OCI-LY3 (cell line): ENCODE measurements around the gene HERC3.

Experiments used
- H2AFZ ChIP-seq: fragments of 200-600, 300-600 bp; shearing (Covaris generic); 2 replicates; pipeline ENCODE4 v1.6.0; 2014; ENCODE audit warnings: antibody characterized with exemption, low read depth, low read length
- H3K27ac ChIP-seq: fragments of 200-600, 300-600 bp; sonication (generic); 2 replicates; pipeline ENCODE4 v1.5.1; 2014; ENCODE audit warnings: mild to moderate bottlenecking, low read length, moderate library complexity, mixed read lengths
- H3K27me3 ChIP-seq: fragments of 200-600, 300-600 bp; sonication (generic); 2 replicates; pipeline ENCODE4 v1.6.1; 2014; ENCODE audit warnings: low read depth, low read length, mixed read lengths
- H3K36me3 ChIP-seq: fragments of 200-600, 300-600 bp; sonication (generic); replicated peaks from 2 replicates; pipeline ENCODE3; 2014; ENCODE audit warnings: low read depth, low read length, mixed read lengths
- H3K4me1 ChIP-seq: fragments of 300-600, 200-600 bp; sonication (generic); 2 replicates; pipeline ENCODE4 v1.6.1; 2014; ENCODE audit warnings: low read length, mixed read lengths
- H3K4me2 ChIP-seq: fragments of 200-600, 300-600 bp; sonication (generic); 2 replicates; pipeline ENCODE4 v1.6.1; 2014; ENCODE audit warnings: low read length, mixed read lengths
- H3K4me3 ChIP-seq: fragments of 300-600, 200-600 bp; sonication (generic); 2 replicates; pipeline ENCODE4 v1.5.1; 2014; ENCODE audit warnings: antibody characterized with exemption, mild to moderate bottlenecking, low read length, moderate library complexity
- H3K79me2 ChIP-seq: fragments of 300-600, 200-600 bp; shearing (Covaris generic); 2 replicates; pipeline ENCODE4 v1.6.1; 2014; ENCODE audit warnings: mild to moderate bottlenecking, low read length, mixed read lengths
- H3K9ac ChIP-seq: fragments of 300-600, 200-600 bp; shearing (Covaris generic); 2 replicates; pipeline ENCODE4 v1.6.0; 2014; ENCODE audit warnings: mild to moderate bottlenecking, low read length, moderate library complexity
- H3K9me3 ChIP-seq: fragments of 200-600, 300-600 bp; shearing (Covaris generic); 2 replicates; pipeline ENCODE4 v1.6.1; 2014; ENCODE audit warnings: low read length, mixed read lengths; ENCODE audit not compliant: insufficient read depth
- H4K20me1 ChIP-seq: fragments of 200-600, 300-600 bp; sonication (generic); 2 replicates; pipeline ENCODE4 v1.6.1; 2016; ENCODE audit warnings: low read length, mixed read lengths; ENCODE audit not compliant: insufficient read depth
- EZH2phosphoT487 ChIP-seq: fragments of 200-600 bp; shearing (Covaris generic); IDR thresholded peaks from 2 replicates; pipeline ENCODE4 v1.6.1; 2018; ENCODE audit warnings: antibody characterized with exemption, mixed run types, low read depth
- TF ChIP-seq, protein P1 (sequence below): fragments of 200-600, 300-600 bp; sonication (generic); IDR thresholded peaks from 2 replicates; pipeline ENCODE4 v1.5.1; 2014; ENCODE audit warnings: antibody characterized with exemption, low read length, low read depth

Gene HERC3

DNA sequence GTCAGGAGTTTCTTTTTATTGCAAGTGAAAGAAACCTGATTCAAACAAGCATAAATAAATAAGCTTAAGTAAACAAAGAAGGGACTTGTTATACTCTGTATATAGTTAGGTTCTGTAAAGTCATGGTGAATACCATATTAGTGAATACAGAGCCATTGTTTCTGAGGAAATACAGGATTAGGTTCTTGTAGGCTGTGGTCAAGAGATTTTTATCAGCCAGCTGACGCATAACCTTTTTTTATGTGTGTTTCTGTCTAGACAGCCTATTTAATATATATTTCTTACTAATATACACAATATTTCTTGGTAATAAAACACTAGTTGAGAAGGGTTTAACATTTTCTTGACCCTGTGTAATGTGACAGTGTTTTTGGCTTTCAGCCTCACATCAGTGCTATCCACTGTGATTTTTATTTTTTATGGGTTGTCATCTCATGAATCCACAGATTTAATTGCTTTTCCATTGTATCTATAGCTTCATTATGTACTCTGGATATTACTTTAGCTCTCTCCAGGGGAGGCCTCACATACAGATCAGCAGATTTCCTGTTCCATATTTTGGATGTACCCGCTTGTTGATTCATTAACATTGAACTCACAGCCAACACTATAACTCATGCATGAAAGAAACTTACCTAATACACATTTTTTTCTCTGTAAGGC is 8.0 kb downstream of the HERC3 start:
- Histone ChIP-seq H2AFZ (no peak overlapping the region), H3K4me1 (no peaks in the 10 kb centered on the region), H3K36me3 (no peaks in the 10 kb centered on the region), H4K20me1 (no peaks in the 10 kb centered on the region), H3K4me3 (no peak overlapping the region), H3K79me2 (no peaks in the 10 kb centered on the region), H3K9me3 (no peaks in the 10 kb centered on the region), H3K27me3 (no peaks in the 10 kb centered on the region), H3K9ac (no peak overlapping the region), H3K27ac (no peak overlapping the region), H3K4me2 (no peak overlapping the region)
- no peak for TF ChIP-seq EZH2phosphoT487
- TF ChIP-seq, protein P1, sequence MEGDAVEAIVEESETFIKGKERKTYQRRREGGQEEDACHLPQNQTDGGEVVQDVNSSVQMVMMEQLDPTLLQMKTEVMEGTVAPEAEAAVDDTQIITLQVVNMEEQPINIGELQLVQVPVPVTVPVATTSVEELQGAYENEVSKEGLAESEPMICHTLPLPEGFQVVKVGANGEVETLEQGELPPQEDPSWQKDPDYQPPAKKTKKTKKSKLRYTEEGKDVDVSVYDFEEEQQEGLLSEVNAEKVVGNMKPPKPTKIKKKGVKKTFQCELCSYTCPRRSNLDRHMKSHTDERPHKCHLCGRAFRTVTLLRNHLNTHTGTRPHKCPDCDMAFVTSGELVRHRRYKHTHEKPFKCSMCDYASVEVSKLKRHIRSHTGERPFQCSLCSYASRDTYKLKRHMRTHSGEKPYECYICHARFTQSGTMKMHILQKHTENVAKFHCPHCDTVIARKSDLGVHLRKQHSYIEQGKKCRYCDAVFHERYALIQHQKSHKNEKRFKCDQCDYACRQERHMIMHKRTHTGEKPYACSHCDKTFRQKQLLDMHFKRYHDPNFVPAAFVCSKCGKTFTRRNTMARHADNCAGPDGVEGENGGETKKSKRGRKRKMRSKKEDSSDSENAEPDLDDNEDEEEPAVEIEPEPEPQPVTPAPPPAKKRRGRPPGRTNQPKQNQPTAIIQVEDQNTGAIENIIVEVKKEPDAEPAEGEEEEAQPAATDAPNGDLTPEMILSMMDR = no peak

DNA sequence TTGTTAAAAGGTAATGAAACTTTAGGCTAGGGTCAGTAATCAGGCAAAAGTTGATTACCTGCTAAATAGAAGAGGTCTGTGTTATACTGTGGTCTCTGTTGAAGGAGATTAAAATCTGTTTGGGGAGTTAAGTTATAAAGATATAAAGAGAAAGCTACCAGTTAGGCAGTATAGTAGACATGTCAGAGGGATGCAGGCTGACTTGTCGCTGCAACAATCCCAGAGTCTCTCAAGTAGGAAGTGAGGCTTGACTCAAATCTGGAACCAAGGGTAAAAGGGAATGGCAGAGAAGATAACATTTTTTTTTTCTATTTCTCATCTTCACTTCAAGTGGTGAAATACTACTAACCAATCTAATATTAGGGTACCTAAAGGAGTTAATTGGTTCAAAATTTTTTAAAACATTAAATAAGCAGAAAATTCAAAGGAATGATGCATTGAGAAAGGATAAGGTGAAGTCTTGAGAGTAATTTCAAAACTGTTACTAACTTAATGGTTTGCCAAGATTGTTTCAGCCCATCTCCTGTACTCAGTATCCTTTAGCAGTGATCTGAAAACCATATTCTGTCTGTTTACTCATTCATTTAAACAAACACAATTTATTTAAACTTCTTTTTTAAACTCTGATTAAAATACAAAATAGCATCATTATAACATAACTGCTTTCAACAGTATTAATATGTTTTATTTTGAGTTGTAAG is 12.8 kb downstream of the HERC3 start:
- Histone ChIP-seq H2AFZ (no peak overlapping the region), H3K79me2 (no peaks in the 10 kb centered on the region), H3K9ac (no peak overlapping the region), H3K4me2 (no peak overlapping the region), H3K36me3 (peaks cover 6% of the 10 kb centered on the region), H3K4me3 (no peak overlapping the region), H3K27me3 (no peaks in the 10 kb centered on the region), H3K4me1 (peaks cover 4% of the 10 kb centered on the region; the same call in 1 of the 2 replicates), H3K27ac (no peak overlapping the region), H4K20me1 (no peaks in the 10 kb centered on the region), H3K9me3 (no peaks in the 10 kb centered on the region)
- no peak for TF ChIP-seq EZH2phosphoT487

DNA sequence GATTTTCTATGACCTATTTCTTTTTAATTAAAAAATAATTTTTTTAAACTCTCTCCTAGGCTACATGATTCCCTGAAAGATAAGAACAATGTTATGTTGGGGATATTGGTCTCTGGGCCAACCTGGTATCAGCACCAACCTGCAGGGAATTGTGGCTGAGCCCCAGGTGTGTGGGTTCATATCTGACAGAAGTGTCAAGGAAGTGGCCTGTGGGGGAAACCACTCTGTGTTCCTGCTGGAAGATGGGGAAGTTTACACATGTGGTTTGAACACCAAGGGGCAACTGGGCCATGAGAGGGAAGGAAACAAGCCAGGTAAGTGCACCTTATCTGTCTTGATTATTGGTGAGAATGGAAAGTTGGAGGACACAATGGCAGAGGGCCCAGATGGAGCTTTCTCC is 13.5 kb downstream of the HERC3 start:
- Histone ChIP-seq H2AFZ (no peak overlapping the region), H3K4me2 (no peak overlapping the region), H3K36me3 (peaks cover 6% of the 10 kb centered on the region), H4K20me1 (no peaks in the 10 kb centered on the region), H3K27me3 (no peaks in the 10 kb centered on the region), H3K9ac (no peak overlapping the region), H3K9me3 (no peaks in the 10 kb centered on the region), H3K4me3 (no peak overlapping the region), H3K4me1 (peaks cover 4% of the 10 kb centered on the region; the same call in 1 of the 2 replicates), H3K79me2 (no peaks in the 10 kb centered on the region), H3K27ac (no peak overlapping the region)
- TF ChIP-seq, protein P1 = no peak
- no peak for TF ChIP-seq EZH2phosphoT487

DNA sequence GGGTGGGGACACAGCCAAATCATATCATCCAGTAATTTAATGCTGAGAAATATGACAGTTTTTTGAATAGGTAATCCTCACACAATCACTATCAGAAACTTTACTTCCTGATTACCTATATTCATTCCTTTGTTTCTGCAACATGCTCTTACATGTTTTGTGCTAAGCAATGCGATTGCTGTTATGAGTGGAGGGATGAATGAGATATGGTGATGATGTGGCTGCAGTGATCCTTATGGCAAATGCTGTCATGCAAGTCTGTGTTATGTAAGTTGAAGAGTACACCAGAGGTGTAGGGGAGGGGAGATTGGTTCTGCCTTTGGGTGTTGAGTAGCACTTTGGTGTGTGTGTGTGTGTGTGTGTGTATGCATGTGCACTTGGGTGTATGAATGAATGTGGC is 14.6 kb downstream of the HERC3 start:
- Histone ChIP-seq H3K27ac (no peak overlapping the region), H3K36me3 (peaks cover 6% of the 10 kb centered on the region), H3K27me3 (no peaks in the 10 kb centered on the region), H4K20me1 (no peaks in the 10 kb centered on the region), H3K9ac (no peak overlapping the region), H3K9me3 (no peaks in the 10 kb centered on the region), H2AFZ (no peak overlapping the region), H3K4me1 (peaks cover 6% of the 10 kb centered on the region), H3K4me3 (no peak overlapping the region), H3K79me2 (no peaks in the 10 kb centered on the region), H3K4me2 (no peak overlapping the region)
- TF ChIP-seq, protein P1 = no peak
- no peak for TF ChIP-seq EZH2phosphoT487
